ENCODE results near the gene PPARA. TPM values are rescaled to one million over a fixed set of nuclear protein-coding genes. Genes with fewer than 3 reads are reported as not detected.

The PPARA gene
- total and polyA plus RNA-seq, 7 donors: 11.0 to 55.8 (median 37.3) TPM

DNA sequence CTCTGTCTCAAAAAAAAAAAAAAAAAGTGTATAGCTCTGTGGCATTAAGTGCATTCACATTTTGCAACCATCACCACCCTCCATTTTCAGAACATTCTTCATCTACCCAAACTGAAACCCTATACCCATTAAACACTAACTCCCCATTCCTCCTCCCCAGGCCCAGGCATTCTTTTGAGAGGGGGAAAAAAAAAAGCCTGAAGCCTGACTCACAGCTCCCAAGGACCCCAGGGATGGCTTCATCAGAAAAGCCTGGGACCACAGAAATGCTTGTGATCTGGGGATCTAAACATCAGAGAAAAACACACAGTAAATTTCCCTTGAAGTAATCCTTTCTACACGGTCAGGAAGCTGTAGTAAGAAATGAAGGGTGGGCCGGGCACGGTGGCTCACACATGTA, 135.7 kb downstream of the PPARA start:
- H3K4me3 ChIP-seq: no peak overlapping the region
- no peak for TF ChIP-seq CTCF (IDR thresholded peaks at IDR 0.05)
- intact Hi-C loops (cut with DNase I): no loop called here

DNA sequence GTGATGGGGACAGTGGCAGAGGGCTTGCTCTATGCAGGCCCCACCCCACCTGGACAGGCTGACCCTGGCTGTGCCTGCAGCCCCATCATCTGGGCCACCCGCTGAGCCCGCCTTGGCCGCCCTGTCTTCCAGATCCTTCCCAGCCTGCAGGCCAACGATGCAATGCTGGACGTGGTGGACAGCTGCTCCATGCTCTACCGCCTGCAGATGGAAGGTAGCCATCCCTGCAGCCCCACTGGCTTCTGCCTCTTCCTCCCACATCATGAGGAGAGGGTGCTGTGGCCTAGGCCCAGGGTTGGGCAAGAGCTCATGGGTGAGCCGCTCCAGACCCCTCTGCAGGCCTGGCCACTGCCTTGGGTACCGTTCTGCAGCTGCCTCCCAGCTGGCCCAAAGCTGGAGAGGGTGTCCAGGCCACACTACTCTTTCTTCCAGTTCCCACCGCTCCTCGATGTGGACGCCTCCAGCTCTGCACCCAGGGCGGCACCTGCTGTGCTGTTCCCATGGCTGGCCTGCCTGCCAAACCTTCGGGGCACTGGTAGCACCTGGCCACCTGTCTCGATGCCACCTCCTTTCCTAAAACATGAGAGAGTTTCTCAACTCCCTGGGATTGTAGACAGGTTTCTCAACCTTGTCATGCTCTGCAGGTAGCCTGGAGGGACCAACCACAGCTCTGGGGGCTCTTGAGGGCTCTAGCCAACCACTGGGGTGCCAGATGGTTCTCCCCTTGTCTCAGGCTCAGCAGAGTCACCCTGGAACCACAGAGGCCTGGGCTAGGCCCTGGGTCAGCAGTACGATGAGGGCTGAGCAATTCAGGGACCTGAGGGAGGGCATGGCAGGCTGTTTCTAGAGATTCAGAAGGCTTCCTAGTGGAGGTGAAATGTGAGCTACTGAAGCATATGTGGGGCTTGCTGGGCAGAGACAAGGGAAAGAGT, 136.9 kb downstream of the PPARA start:
- no peak for TF ChIP-seq CTCF (IDR thresholded peaks at IDR 0.05)
- Histone ChIP-seq H3K27me3 (ENCODE audit: insufficient read depth in 3 of 3, low read length in 2 of 3) (no peaks in the 10 kb centered on the region), H3K36me3 (ENCODE audit: insufficient read depth in 1 of 2, low read depth in 1 of 2) (peaks cover 0 to 60% of the 10 kb centered on the region in 2 donors), H3K4me3 (peak overlapping the region; percentile 38), H3K27ac (no peak overlapping the region), H3K4me1 (peaks cover 4% of the 10 kb centered on the region), H3K9me3 (no peaks in the 10 kb centered on the region)
- DNase-seq (peak in 1 of 2 donors; percentile 44), ATAC-seq (no peak)
- 79 to 87% (median 81%) methylated on average over 15 of the region's 15 CpGs for WGBS, 3 donors
- intact Hi-C loops (cut with DNase I): no loop called here

More for the DNA sequence above, 135.7 kb downstream of the PPARA start:
- ATAC-seq (no peak), DNase-seq (no peak)
- H3K27me3 ChIP-seq (ENCODE audit: insufficient read depth in 3 of 3, low read length in 2 of 3): no peaks in the 10 kb centered on the region
- no peaks in the 10 kb centered on the region for H3K9me3 ChIP-seq
- peaks cover 4% of the 10 kb centered on the region for H3K4me1 ChIP-seq
- WGBS, 3 donors: 76 to 78% (median 76%) methylated on average over 3 of the region's 3 CpGs
- peaks cover 0 to 64% of the 10 kb centered on the region in 2 donors for H3K36me3 ChIP-seq (ENCODE audit: insufficient read depth in 1 of 2, low read depth in 1 of 2)
- no peak overlapping the region for H3K27ac ChIP-seq

- peaks cover 0 to 60% of the 10 kb centered on the region in 2 donors for H3K36me3 ChIP-seq (ENCODE audit: insufficient read depth in 1 of 2, low read depth in 1 of 2)
- ATAC-seq: peak in 1 of 4 donors; percentile 22
- TF ChIP-seq CTCF (IDR thresholded peaks at IDR 0.05): no peak
- peak; percentile 49 to 74 for DNase-seq
- WGBS, 3 donors: 71 to 81% (median 72%) methylated on average over 22 to 24 of the region's 24 CpGs
- H3K27me3 ChIP-seq (ENCODE audit: insufficient read depth in 3 of 3, low read length in 2 of 3): no peaks in the 10 kb centered on the region
- H3K4me1 ChIP-seq: peaks cover 4% of the 10 kb centered on the region
- H3K9me3 ChIP-seq: no peaks in the 10 kb centered on the region
- H3K4me3 ChIP-seq: peak overlapping the region; percentile 38
- no peak overlapping the region for H3K27ac ChIP-seq
- intact Hi-C loops (cut with DNase I): no loop called here
Measured at GRCh38 chr22:46287873-46288751, 137.8 kb downstream of the PPARA start.

DNA sequence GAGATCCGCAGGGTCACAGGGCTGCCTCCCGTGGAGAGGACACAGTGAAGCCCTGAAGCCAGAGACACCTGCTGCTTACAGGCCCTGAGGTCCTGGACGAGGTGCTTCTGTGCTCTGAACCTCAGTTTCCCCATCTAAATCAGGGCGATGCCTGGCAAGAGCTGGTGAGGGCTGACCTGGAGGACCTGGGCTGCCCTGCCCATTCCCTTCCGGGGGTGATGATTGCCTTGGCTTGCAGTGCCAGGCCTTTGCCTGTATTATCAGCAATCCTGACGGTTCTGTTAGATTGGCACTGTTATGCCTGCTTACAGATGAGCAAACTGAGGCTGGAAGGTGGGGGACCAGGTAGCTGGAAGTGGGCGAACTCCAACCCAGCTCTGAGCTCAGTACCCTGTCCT, 138.5 kb downstream of the PPARA start:
- WGBS, 3 donors: 88 to 93% (median 89%) methylated on average over 7 of the region's 7 CpGs

More for the DNA sequence above, 138.5 kb downstream of the PPARA start:
- no peak for TF ChIP-seq CTCF (IDR thresholded peaks at IDR 0.05)
- DNase-seq (no peak), ATAC-seq (no peak)
- Histone ChIP-seq H3K27ac (no peak overlapping the region), H3K9me3 (no peaks in the 10 kb centered on the region), H3K4me1 (peaks cover 4% of the 10 kb centered on the region), H3K4me3 (no peak overlapping the region), H3K27me3 (ENCODE audit: insufficient read depth in 3 of 3, low read length in 2 of 3) (no peaks in the 10 kb centered on the region), H3K36me3 (ENCODE audit: insufficient read depth in 1 of 2, low read depth in 1 of 2) (peaks cover 0 to 60% of the 10 kb centered on the region in 2 donors)
- intact Hi-C loops (cut with DNase I): no loop called here

All from psoas muscle (tissue), 8 donors.